GF-D8 (cell line): ENCODE data around the gene HOXA5.
A peak's percentile ranks its signal among the peaks of the same experiment; 100 is the strongest.

Experiments used
- DNase-seq: peaks from one replicate; lab custom pipeline; 2025; lab: John Stamatoyannopoulos, UW

HOXA5 gene

GRCh38 chr7:27106901-27107240 is 36.6 kb downstream of the HOXA5 start:
- no peak for DNase-seq

- no peak for DNase-seq
Measured at GRCh38 chr7:27106181-27106900, 37.1 kb downstream of the HOXA5 start.

GRCh38 chr7:27105301-27106031 is 38.0 kb downstream of the HOXA5 start:
- no peak for DNase-seq

- no peak for DNase-seq
Measured at GRCh38 chr7:27104341-27105058, 39.0 kb downstream of the HOXA5 start.

GRCh38 chr7:27103489-27104226 is 39.8 kb downstream of the HOXA5 start:
- DNase-seq = no peak

- no peak for DNase-seq
Measured at GRCh38 chr7:27102581-27103442, 40.7 kb downstream of the HOXA5 start, which contains the start of gene HOXA2. TSS of gene HOXA2 (minus strand) at chr7:27102683. CDS start at chr7:27102500, 183 bp downstream.

- no peak for DNase-seq
Measured at GRCh38 chr7:27101957-27102580, 41.4 kb downstream of the HOXA5 start.

GRCh38 chr7:27101171-27101956 is 42.1 kb downstream of the HOXA5 start:
- DNase-seq = no peak

GRCh38 chr7:27100694-27101170 is 42.7 kb downstream of the HOXA5 start:
- DNase-seq = no peak

GRCh38 chr7:27099453-27100370 is 43.8 kb downstream of the HOXA5 start:
- DNase-seq = no peak

- no peak for DNase-seq
Measured at GRCh38 chr7:27098578-27099451, 44.7 kb downstream of the HOXA5 start.

- DNase-seq = no peak
Measured at GRCh38 chr7:27097686-27098577, 45.5 kb downstream of the HOXA5 start.

GRCh38 chr7:27096768-27097514 is 46.5 kb downstream of the HOXA5 start:
- peak; percentile 48 for DNase-seq

GRCh38 chr7:27095897-27096767 is 47.3 kb downstream of the HOXA5 start, which contains the start of gene HOXA1:
TSS of gene HOXA1 (minus strand) at chr7:27096000. CDS start at chr7:27095912, 88 bp downstream.
- DNase-seq = peak; percentile 80
